Measurements from ENCODE around the gene SPECC1L.
A peak's percentile ranks its signal among the peaks of the same experiment; 100 is the strongest.
"Not testable (repeated sequence)": the region's sequence is repeated elsewhere in the genome, so short reads cannot be mapped to it uniquely, and the experiment has no call there.

The SPECC1L gene

DNA sequence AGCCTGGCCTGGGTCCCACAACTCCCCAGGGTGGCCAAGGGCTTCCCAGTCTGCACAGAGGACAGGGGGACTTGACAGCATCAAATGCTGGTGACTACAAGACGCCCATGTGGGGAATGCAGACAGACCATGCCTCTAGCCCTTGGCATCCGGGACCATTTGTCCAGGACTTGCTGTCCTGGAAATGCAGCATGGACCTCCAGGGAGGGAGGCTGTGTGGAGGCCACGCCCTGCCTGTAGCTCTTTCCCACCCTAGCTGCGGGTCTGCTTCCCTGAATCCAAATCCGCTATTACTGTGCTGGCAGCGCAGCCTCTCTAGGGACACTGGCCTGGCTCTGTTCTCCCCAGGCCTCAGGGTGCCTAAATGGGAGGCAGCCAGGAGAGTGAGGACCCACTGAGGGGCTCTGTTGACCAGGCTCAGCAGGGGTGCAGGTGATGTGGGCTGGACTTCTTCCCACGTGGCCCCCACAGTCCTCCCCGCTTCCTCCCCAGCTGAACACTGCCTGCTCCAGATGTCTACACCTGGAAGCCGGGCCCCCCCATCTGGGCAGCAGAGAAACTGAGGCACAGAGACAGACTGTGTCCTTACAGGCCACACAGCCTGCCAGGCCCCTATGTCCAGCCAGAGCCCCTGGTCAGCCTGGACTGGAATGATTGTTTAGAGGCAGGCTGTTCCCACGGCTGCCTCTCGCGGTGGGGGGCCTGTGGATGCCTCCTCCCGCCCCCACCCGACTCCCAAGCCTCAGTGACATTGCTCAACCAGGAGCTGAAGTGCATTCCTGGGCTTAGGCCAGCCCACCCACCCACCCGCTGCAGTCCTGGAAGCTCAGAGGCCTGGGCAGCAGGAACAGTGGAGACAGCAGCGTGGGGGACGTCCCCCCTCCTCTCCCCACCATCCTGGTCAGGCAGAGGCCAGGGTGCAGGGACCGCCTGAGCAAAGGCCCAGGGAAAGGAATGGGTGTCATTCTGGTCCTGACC lies 24.8 kb upstream of the SPECC1L start:
- peak; percentile 53 for DNase-seq

GRCh38 chr22:24247011-24247507 lies 23.6 kb upstream of the SPECC1L start:
- no peak for DNase-seq

DNA sequence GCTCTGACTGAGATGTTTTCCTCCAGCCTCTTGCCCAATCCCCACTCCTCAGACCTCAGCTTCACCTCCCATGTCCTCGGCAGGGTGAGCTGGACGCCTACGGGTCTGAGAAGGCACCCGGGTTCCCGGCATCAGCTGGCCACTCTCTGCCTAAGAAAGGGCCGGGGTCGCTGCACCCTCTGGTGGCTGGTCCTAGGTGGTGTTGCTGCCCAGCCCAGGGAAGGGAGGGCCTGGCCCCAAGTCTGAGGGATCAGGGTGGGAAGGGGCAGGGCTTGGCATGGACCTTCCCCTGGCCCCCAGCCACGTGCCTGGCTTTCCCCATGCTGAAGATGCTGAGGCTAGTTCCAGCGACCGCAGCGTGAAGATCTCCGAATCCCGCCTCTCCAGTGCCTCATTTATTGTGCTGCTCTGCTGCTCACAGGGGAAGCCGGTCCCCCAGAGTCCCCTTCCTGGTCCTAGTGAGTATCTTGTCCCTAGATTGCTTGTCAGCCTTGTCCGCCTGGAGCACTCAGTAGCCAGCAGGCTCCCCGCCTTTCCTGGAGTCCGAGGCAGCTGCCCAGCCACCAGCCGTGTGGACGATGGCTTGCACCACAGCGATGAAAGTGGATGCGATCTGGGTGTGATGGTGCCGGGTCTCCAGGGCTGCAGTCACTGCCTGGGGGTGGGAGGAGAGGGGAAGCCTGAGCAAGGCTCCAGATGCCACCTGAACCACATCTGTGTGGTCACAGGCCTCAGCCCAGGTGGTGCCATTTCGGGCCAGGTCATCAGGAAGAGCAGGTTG lies 22.9 kb upstream of the SPECC1L start:
- DNase-seq, result peak; percentile 81

DNA sequence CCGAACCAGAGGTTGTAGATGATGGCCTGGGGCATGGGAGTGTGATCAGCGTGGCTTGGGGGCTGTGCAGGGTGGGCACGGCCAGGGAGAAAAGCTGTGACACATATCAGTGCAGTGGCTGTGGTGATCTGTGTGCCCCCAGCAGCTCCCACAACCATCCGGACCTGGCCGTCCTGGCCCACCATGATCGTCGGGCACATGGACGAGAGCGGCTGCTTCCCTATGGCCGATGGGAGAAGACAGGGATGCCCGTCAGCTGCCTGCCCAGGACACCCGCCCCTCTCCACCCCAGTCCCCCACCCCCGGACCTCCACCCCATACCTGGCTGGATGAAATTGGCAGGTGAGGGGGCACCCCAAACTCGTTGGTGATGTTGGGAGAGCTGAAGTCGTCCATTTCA lies 22.0 kb upstream of the SPECC1L start:
- not testable (repeated sequence) for DNase-seq

- DNase-seq, result not testable (repeated sequence)
Observed at GRCh38 chr22:24249413-24249812, 21.2 kb upstream of the SPECC1L start.

GRCh38 chr22:24251286-24251685 lies 19.3 kb upstream of the SPECC1L start:
- DNase-seq, result not testable (repeated sequence)

DNA sequence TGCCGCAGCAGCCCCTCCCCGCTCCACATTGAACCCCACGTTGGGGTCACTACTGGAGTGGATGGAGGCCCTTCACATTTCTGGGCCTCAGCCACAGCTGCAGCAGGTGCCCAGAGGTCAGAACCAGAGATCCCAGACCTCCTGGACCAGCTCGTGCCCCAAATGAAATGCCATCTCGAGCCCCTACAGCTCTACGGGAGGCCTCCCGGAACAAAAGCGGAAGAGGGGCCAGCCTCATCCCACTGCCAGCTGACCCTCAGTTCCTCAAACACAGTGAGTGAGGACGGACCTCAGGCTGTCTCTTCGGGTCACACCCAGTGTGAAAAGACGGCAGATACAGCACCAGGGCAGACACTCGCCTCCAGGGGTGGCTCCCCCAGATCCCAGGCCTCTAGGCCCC lies 17.5 kb upstream of the SPECC1L start:
- not testable (repeated sequence) for DNase-seq

GRCh38 chr22:24256136-24256535 lies 14.5 kb upstream of the SPECC1L start:
- DNase-seq, result not testable (repeated sequence)

- not testable (repeated sequence) for DNase-seq
Observed at GRCh38 chr22:24256736-24257135, 13.9 kb upstream of the SPECC1L start.

DNA sequence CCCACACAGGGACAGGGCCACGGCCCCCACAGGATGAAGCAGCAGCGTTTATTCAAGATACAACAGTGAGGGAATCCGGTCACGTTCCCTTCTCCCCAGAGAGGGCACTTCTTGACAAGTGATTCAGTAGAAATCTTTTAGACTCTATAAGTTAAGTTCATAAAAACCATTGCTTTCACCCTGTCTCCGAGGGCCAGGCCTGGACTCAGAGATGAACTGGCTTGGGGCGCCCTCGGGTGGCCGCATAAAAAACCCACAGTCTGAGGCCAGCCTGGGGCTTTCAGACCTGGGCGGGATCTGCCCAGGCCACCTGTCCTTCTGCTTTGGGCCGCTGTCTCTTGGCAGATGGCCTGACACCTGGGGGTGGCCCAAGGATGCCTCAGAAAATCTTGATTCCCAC lies 11.2 kb upstream of the SPECC1L start:
- peak; percentile 75 for DNase-seq

DNA sequence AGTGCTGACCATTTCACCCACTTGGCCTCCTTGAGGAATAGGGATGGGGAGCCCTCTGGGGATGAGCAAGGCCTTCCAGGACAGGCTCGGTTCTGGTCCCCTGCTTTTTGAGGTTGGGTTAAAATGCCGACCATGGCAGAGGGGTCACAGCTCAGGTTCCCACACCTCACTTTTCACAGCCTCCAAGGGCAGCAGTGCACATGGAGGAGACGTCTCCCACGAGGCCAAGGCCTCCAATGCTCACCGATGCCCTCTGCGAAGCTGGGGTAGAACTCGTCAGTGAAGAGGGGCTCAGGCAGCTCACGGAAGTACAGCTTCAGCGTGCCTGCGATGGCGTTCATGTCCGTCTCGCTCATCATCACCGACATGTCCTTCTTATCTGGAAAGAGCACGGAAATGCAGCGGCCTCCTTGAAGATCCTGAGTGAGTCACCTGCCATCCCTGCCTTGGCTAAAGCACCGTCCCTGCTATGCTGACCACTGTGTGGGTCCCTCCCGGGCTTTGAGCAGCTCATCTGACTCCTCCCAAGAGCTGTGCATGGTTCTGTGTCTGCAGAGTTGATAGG lies 8.4 kb upstream of the SPECC1L start:
- DNase-seq, result not testable (repeated sequence)

DNA sequence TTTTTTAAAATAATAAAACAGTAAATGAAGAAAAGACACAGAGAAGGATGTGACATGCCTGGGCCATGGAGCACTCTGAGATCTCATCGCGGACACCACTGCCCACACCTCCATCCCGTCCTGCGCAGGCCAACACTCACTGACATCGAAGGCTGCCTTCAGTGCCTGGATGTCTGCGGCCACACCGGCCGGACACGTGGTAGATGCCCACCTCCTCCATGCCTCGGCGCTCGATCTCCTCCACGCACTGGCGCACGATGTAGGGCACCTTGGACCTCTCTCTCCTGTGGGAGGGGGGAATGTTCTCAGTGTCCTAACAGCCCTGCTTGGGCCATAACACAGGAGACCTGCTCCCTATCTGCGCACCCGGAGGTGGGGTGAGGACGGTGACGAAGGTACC lies 7.2 kb upstream of the SPECC1L start:
- not testable (repeated sequence) for DNase-seq

DNA sequence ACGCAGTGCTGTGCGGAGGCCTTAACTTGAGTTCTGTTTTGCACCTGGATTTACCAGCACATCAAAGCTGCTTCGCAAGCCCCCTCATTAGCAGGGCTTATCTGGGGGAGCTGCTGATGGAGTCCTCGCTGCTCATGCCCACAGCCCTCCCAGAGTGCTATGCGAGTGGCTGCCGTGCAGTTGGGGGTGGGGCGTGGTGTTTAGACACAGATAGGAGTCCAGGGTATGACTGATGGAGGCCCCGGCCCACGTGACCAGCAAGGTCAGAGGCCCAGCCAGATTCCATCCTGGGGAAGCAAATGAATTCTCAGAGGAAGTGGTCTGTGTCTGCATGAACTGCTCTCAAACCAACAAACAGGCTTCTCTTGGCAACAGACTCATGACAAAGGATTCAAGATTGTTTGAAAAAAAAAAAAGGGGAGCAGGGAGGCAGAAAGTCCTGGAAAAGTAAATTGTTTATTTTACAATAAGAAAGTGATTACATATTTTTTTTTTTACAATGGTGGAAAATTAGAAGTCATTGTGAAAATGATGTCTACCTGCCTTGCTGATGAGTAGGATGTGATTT lies 6.2 kb upstream of the SPECC1L start:
- DNase-seq, result peak; percentile 50

- peak; percentile 6 for DNase-seq
Observed at GRCh38 chr22:24265734-24266133, 4.9 kb upstream of the SPECC1L start.

GRCh38 chr22:24266495-24266894 lies 4.1 kb upstream of the SPECC1L start:
- not testable (repeated sequence) for DNase-seq

DNA sequence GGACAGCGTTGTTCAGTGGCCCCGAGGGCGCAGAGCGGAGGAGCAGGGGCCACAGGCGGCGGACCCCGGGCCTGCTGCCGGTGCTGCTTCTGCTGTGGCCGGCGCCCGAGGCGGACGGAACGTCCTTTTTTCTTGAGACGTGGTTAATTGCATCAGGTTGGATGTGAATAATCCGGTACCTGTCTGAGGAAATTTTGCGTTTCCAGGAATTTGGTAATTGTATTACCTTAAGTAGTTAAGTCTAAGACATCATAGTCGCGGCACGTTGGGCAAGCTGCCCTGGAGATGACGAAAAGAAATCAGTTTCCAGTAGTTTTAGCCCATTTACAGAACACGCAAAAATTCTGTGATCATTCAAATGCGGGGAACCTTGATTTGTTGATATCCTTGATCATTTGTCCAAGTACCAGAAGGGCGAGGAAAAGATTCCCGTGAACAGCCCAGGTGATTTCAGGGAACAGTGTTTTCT lies 789 bp downstream of the SPECC1L start:
- peak; percentile 12 for DNase-seq

DNA sequence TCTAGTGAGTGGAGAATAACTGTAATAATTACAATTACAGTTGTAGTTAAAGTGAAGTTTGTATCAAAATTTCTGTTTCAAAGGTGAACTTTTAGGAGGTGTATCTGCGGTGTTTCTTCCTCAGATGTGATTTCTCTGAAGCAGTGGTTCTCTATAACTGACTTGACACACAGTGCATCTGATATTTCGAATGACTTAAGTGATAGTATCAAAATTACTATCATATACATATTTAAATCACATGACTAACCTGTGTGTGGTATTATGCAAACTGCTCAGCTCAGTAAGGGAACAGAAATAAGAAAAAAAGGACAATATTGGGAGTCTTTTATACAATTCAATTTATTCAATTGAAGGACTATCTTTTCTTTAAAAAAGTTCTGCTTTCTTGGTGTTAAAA lies 2.4 kb downstream of the SPECC1L start:
- DNase-seq, result not testable (repeated sequence)

- not testable (repeated sequence) for DNase-seq
Observed at GRCh38 chr22:24273906-24274305, 3.3 kb downstream of the SPECC1L start.

GRCh38 chr22:24274696-24275405 lies 4.2 kb downstream of the SPECC1L start:
- not testable (repeated sequence) for DNase-seq

GRCh38 chr22:24280363-24280762 lies 9.7 kb downstream of the SPECC1L start:
- DNase-seq, result not testable (repeated sequence)

DNA sequence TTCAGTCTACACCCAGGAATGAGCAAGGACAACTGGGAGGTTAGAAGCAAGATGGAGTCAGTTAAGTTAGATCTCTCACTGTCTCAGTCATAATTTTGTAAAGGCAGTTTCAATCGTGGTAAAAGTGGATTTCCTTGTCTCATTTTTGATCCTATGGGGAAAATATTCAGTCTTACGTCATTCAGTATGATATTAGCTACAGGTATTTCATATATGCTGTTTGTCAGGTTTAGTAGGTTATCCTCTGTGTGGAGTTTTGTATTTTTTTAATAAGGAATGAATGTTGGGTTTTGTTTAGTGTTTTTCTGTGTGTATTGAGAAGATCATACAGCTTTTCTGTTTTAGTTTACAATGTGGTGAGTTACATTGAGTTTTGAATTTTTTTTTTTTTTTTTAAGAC lies 11.8 kb downstream of the SPECC1L start:
- no peak for DNase-seq
